Muscle of arm (tissue), 14 donors: ENCODE measurements around the gene PLEKHF1. TPM values are rescaled to one million over a fixed set of nuclear protein-coding genes. Genes with fewer than 3 reads are reported as not detected.
"Not testable (repeated sequence)": the region's sequence is repeated elsewhere in the genome, so short reads cannot be mapped to it uniquely, and the experiment has no call there.

Source experiments
- DNase-seq: peaks from one replicate; pipeline ENCODE4 v3.0.0-alpha.2; 2013
- long read RNA-seq, 11 donors: transcript quantifications; one replicate each; lab custom pipeline, GENCODE V29; 2026
- polyA plus RNA-seq, 12 donors: library from polyadenylated mRNA; unstranded; fragments of 120-200 nt; gene quantifications; one replicate each; pipeline ENCODE4 v1.2.1, GENCODE V29; 2013; ENCODE audit not compliant: insufficient read length in 12 of 12

PLEKHF1 gene
- 1 to 10 TPM in 10 of 12 donors, not detected in 2; 2.5 to 5.5 (median 3.5) TPM for polyA plus RNA-seq
- long read RNA-seq, donor 1, partial matches to known transcripts = 0 of 1 reads
- long read RNA-seq, donor 1, other reads (novel, unspliced or antisense) = 0 of 1 reads
- long read RNA-seq, donor 2, partial matches to known transcripts = 5 of 6 reads
- long read RNA-seq, donor 2, other reads (novel, unspliced or antisense) = 0 of 6 reads
- long read RNA-seq, donor 3, partial matches to known transcripts = 0 of 2 reads
- long read RNA-seq, donor 3, other reads (novel, unspliced or antisense) = 0 of 2 reads
- long read RNA-seq, donor 4, partial matches to known transcripts = 0 of 2 reads
- long read RNA-seq, donor 4, other reads (novel, unspliced or antisense) = 0 of 2 reads
- long read RNA-seq, donor 5, partial matches to known transcripts = 0 of 2 reads
- long read RNA-seq, donor 5, other reads (novel, unspliced or antisense) = 0 of 2 reads
- long read RNA-seq, donor 6, partial matches to known transcripts = 0 of 1 reads
- long read RNA-seq, donor 6, other reads (novel, unspliced or antisense) = 0 of 1 reads
- long read RNA-seq, donor 7, partial matches to known transcripts = 0 of 1 reads
- long read RNA-seq, donor 7, other reads (novel, unspliced or antisense) = 0 of 1 reads
- long read RNA-seq, donor 8, partial matches to known transcripts = 0 of 3 reads
- long read RNA-seq, donor 8, other reads (novel, unspliced or antisense) = 0 of 3 reads
- long read RNA-seq, donor 9, partial matches to known transcripts = 0 of 2 reads
- long read RNA-seq, donor 9, other reads (novel, unspliced or antisense) = 0 of 2 reads
- long read RNA-seq, donor 10, partial matches to known transcripts = 0 of 5 reads
- long read RNA-seq, donor 10, other reads (novel, unspliced or antisense) = 0 of 5 reads
- long read RNA-seq, donor 11 = 0 reads

DNA sequence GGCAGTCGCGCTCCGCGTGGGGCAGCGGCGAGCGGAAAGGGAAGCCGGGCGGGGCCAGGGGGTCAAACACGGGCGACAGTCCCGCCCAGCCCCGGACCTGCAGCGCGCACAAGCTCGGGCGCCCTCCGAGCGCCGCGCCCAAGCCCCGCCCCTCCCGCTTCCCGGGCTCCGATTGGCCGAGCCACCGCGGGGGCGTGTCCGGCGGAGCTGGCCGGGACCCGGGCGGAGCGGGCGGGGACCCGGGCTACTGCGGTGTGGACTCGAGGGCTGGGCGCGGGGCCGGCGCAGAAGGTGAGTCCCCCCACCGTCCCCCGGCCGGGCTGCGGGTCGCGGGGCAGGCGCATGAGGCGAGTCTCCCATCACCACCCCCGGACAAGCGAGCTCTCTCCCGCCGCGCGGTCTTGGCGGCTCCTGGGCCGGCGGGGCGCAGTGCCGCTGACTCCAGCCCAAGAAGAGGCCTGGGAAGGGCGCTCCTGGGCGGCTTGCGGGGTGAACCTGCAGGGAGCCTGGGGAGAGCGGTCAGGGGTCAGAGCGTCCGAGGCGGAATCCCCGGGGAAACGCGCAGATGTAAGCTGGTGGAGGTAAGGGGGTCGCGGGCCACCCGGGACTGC is at the start of gene PLEKHF1:
TSS of gene PLEKHF1 (plus strand) at position 247 of the 611 bp plus-strand sequence. CDS start 8,379 bp downstream, outside the sequence.
- peak; percentile 83 for DNase-seq

- DNase-seq = no peak
Measured at GRCh38 chr19:29615891-29616425, 49.3 kb upstream of the PLEKHF1 start.

DNA sequence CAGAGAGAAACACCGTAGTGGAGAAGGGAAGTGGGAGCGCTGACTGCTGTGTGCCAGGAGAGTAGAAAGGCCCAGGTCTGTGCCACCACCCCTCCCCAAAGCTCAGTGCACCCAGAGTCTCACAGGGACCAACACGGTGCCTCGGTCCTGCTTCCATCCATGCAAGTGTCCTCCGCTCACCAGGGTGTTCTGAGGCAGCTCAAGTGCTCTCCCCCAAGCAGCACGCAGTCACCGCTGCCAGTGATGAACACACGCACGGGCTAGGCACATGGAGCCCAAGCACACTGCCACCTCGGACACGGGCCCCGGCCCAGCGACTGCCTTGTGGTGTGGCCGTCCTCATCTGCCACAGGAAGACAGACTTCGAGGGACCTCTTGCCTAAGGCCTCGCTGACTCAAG is 48.7 kb upstream of the PLEKHF1 start:
- no peak for DNase-seq

- DNase-seq = no peak
Measured at GRCh38 chr19:29617366-29618266, 47.6 kb upstream of the PLEKHF1 start.

GRCh38 chr19:29618434-29618833 is 46.8 kb upstream of the PLEKHF1 start:
- DNase-seq = no peak

- no peak for DNase-seq
Measured at GRCh38 chr19:29618871-29619270, 46.4 kb upstream of the PLEKHF1 start.

DNA sequence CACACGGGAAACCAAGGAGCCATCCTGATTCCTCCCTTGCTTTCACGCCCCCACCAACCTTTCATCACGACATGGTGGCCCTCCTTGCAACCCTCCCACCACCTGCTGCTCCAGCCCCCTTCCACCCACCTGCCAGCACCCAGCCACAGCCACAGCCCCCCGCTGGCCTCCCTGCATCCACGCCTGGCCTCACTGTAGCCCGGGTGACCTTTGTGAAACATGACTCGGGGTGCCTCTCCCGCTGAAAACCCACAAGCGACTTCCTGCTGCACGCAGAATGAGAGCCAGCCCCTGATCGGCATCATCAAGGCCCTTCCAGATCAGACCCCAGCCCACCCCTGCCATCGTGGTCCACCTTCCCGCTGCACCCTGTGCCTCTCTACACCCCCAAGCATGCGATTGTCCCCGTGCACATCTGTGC is 44.3 kb upstream of the PLEKHF1 start:
- no peak for DNase-seq

DNA sequence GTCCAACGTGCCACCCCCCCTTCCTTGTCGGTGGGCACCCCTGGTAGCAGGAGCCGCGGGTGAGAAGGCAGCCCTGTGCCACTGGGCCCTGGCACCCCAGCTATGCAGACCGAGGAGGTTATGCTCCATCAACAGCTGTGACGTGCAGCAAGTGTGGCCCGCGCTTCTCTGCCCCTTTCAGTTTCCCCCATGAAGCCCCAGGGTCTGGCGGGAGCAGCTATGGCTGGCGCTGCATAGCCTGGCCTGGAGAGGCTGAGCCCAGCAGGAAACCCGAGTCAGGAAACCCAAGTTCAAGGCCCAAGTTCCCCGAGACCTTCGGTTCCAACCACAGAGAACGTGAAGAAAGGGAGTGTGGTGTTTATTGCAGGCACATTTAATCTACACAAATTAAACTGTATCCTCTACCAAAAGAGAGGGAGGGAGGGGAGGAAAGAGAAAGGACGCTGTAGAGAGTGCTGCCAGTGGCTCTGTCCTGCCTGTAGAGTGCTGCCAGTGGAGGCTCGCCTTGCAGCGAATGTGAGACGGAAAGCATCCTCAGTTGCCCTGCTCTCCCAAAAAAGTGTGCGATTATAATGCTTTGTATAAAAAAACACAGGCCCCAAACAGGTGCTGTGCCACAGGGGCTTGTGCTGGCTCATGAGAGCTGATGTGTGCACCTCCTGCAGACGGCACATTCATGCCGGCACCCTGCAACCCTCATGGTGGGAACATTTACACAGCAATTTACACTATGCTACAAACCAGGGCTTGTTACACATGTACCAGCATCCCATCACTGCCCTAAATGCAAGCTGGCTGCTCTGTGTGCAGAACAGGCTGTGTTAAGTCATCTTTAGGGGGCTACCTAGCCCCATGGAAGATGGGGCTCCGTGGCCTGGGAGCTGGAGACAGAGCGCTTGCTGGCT is 42.8 kb upstream of the PLEKHF1 start:
- no peak for DNase-seq

GRCh38 chr19:29623726-29624488 is 41.4 kb upstream of the PLEKHF1 start:
- DNase-seq = no peak

GRCh38 chr19:29624489-29625185 is 40.6 kb upstream of the PLEKHF1 start:
- DNase-seq = no peak

GRCh38 chr19:29625186-29625651 is 40.0 kb upstream of the PLEKHF1 start:
- no peak for DNase-seq

GRCh38 chr19:29626386-29626785 is 38.9 kb upstream of the PLEKHF1 start:
- DNase-seq = no peak

- DNase-seq = not testable (repeated sequence)
Measured at GRCh38 chr19:29626832-29627231, 38.4 kb upstream of the PLEKHF1 start.

DNA sequence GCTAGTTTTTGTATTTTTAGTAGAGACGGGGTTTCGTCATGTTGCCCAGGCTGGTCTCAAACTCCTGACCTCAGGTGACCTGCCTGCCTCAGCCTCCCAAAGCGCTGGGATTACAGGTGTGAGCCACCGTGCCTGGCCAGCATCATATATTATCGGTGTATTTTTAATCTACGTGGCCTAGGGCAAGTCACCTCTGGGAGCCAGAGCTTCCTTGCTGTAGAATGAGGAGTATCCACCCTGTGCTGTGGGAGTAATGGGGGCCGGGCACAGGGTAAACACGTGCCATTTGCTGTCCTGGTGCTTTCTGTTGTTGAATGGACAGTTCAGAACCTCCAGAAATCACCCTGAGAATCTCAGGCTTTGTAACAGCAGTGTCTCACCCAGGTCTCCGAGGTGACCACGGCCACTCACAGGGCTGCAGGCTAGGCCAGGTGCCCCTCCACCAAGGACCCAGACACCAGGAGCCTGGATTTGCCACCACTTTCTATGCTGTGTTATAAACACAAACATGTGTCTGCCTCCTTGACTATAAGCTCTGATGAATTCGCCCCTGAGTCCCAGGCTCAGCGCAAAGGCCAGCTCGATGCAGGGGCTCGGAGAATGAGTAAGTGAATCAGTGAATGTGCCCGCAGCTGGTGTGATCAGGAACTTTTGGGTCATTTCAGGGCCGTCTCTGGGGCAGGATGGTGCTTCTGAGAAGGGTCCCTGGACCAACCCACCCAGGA is 36.4 kb upstream of the PLEKHF1 start:
- DNase-seq = no peak

GRCh38 chr19:29629836-29630534 is 35.3 kb upstream of the PLEKHF1 start:
- no peak for DNase-seq

DNA sequence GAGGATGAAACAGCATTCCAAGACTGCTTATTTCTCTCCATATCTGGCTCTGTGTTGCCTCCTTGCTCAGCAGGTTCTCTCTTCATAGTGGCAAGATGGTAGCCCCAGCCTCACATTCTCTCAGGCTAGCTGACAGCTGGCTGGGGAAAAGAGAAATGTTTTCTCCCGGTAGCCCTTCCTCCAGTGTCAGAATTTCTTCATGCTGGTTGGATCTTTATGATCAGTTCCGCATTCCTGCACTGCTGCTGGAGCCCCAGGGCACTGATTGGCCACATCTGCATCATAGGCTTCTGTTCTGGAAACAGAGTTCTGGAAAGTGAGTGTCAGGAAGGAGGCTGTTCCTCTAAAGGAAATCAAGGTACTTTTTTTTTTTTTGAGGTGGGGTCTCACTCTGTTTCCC is 34.6 kb upstream of the PLEKHF1 start:
- no peak for DNase-seq

DNA sequence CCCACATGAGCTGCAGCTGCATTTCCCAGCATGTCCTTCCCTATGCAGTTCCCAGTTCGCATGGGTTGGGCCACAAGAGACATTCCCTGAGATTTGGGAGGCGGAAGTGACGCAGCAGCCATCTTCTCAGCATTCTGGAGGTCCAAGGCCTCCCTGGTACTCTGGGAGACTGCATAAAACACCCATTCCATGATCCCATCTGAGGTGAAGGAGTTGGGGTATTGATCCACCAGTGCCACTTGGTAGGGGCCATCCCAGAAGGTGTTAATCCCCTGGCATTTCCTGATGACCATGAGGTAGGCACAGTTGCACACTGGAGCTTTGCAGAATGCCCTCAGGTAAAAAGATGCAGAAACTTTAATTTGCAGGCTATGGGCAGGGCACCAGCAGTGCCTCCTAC is 33.8 kb upstream of the PLEKHF1 start:
- DNase-seq = no peak
